Loucy (cell line): ENCODE data around the gene PI4KA.
"Not testable (repeated sequence)": the region's sequence is repeated elsewhere in the genome, so short reads cannot be mapped to it uniquely, and the experiment has no call there.

Experiments
- CTCF ChIP-seq: fragments of 200-600 bp; sonication (generic); conservative IDR thresholded peaks from 2 replicates; pipeline ENCODE4 v1.5.1; 2014; ENCODE audit warnings: mild to moderate bottlenecking, antibody characterized with exemption, low read length
- EZH2phosphoT487 ChIP-seq: fragments of 200-600 bp; IDR thresholded peaks from 2 replicates; pipeline ENCODE4 v1.6.1; 2018; ENCODE audit warnings: antibody characterized with exemption, mild to moderate bottlenecking, moderate library complexity, borderline replicate concordance

GRCh38 chr22:20717981-20718380, 140.6 kb downstream of the PI4KA start:
- TF ChIP-seq CTCF, EZH2phosphoT487: not testable (repeated sequence)
